Fibroblast of villous mesenchyme (primary cell): ENCODE measurements around the gene RBM43. TPM values are rescaled to one million over a fixed set of nuclear protein-coding genes. Genes with fewer than 3 reads are reported as not detected.
"Not testable (repeated sequence)": the region's sequence is repeated elsewhere in the genome, so short reads cannot be mapped to it uniquely, and the experiment has no call there.

ENCODE experiments used
- DNase-seq: peaks from one replicate; pipeline ENCODE4 v3.0.0-alpha.2; 2010; ENCODE audit warnings: low read depth
- H3K4me3 ChIP-seq: 2 replicates; pipeline ENCODE4 v1.5.1; 2011; ENCODE audit warnings: low read depth, mild to moderate bottlenecking, low read length
- total RNA-seq: library from RNA; depleted of rRNA; stranded (reverse); fragments of >200 nt; gene quantifications from 2 replicates; pipeline ENCODE4 v1.2.3, GENCODE V29; 2012
- TF ChIP-seq, protein P1 (sequence below): IDR thresholded peaks from 2 replicates; pipeline ENCODE4 v1.5.1; 2012; ENCODE audit warnings: low read depth, mild to moderate bottlenecking, low read length; ENCODE audit not compliant: insufficient read depth

RBM43 gene
- total RNA-seq, 1 donor, result 4.7 TPM

DNA sequence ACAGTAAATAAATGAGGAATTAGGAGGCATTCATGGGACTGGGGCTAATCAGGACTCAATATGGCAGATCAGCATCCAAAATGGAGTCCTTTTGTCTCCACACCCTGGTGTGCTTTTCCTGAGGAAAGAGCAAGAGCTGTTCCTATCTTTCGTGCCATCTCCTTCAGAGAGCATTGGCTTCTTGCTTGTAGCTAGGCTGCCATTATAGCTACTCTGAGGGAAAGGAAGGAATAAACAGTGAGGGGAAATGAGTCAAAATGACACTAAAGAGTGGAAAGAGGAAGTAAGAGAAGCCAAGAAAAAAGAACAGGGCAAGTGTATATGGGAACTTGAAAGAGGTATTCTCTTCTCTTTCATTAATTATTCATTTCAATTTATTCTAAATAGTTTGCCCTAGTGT, 36.2 kb upstream of the RBM43 start:
- DNase-seq, result no peak
- TF ChIP-seq, protein P1, sequence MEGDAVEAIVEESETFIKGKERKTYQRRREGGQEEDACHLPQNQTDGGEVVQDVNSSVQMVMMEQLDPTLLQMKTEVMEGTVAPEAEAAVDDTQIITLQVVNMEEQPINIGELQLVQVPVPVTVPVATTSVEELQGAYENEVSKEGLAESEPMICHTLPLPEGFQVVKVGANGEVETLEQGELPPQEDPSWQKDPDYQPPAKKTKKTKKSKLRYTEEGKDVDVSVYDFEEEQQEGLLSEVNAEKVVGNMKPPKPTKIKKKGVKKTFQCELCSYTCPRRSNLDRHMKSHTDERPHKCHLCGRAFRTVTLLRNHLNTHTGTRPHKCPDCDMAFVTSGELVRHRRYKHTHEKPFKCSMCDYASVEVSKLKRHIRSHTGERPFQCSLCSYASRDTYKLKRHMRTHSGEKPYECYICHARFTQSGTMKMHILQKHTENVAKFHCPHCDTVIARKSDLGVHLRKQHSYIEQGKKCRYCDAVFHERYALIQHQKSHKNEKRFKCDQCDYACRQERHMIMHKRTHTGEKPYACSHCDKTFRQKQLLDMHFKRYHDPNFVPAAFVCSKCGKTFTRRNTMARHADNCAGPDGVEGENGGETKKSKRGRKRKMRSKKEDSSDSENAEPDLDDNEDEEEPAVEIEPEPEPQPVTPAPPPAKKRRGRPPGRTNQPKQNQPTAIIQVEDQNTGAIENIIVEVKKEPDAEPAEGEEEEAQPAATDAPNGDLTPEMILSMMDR, result no peak
- H3K4me3 ChIP-seq, result no peak overlapping the region

DNA sequence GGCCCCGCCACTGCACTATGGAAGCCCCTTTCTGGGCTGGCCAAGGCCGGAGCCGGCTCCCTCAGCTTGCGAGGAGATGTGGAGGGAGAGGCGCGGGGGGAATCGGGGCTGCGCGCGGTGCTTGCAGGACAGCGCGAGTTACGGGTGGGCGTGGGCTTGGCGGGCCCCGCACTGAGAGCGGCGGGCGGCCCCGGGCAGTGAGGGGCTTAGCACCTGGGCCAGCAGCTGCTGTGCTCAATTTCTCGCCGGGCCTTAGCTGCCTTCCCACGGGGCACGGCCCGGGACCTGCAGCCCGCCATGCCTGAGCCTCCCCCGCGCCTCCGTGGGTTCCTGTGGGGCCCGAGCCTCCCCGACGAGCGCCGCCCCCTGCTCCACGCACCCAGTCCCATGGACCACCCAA, 34.3 kb upstream of the RBM43 start:
- DNase-seq, H3K4me3 ChIP-seq: not testable (repeated sequence)

DNA sequence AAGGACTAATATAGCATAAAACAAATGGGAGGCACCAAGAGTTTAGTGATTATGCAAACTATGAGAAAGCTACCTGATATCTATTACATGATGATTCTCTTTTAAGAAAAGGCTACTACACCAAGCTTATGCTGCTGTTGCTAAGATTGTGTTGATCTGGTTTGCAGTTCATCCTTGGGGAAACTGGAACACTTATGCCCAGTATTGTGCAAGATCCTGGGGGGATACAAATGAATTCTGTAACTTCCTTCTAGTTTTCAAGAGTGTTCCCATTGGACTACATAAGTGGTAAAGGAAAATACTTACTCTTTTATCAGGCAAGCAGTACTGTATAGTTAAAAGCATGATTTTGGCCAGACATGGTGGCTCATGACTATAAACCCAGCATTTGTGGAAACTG, 30.9 kb upstream of the RBM43 start:
- no peak for DNase-seq
- H3K4me3 ChIP-seq, result no peak overlapping the region
- TF ChIP-seq, protein P1, result no peak

DNA sequence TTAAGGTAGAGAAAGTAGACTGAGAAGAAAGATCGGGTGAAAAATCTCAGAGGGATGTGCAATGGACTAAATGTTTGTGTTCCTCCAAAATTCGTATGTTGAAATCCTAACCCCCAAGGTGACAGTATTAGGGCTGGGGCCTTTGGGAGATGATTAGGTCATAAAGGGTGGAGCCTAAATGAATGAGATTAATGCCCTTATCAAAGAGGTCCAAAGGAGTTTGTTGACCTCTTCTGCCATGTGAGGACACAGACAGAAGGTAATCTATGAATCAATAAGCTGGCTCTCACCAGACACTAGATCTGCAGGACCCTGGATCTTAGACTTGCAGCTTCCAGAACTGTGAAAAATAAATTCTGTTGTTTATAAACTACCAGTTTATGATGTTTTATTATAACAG, 30.5 kb upstream of the RBM43 start:
- no peak for DNase-seq
- TF ChIP-seq, protein P1, result no peak
- no peak overlapping the region for H3K4me3 ChIP-seq

DNA sequence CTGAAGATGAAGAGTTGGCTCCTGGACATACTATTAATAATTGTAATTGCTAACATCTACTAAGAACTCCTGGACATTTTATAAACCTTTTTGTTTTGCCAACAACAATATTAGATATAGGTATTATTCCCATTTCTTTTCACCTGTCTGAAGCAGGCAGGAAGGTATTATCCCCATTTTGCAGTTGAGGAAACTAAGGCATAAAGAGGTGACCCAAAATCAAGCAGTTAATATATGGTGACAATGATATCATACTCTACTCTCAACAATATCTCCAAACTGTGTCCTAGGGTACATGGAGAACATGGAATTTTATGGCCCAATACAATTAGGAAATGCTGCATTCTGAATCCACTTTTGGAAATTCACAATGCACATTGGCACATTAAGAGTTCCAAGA, 29.6 kb upstream of the RBM43 start:
- TF ChIP-seq, protein P1, result no peak
- no peak for DNase-seq
- H3K4me3 ChIP-seq, result no peak overlapping the region

DNA sequence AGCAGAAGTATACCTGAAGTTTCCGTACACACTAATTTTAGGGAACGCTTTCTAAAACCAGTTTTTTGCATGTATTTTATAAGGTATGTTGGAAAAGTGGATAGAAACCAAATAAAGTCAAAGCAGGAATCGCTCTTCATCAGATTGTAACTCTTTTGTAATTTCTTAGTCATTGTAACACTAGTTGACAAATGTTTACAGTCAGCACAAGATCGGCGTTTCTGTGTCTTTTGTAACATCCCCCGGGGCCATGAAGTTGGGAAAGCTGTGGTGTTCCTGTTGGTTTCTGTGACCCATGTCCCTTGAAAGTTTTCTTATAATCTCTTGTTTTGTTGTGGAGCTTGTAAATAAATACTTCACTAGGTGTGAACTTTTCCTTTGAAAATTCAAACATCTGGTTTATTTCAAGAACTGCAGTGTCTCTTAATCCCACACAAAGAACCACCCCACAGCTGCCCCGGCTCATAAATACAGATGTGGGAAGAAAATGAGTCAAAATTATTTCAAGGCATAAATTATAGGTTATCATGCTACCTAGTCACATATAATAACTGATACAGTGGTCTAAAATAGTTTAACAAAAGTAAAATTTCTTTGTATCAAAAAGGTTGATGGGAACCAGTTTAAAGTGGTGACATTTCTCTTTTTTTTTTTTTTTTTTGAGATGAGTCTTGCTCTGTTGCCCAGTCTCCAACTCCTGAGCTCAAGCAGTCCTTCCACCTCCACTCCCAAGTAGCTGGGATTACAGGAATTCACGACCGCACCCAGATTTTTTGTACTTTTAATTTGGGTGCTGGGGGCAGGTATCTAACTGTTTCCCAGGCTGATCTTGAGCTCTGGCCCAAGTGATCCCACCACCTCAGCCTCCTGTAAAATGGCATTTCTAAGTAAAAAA, 28.6 kb upstream of the RBM43 start:
- DNase-seq, result peak; percentile 91
- TF ChIP-seq, protein P1, result no peak
- peak overlapping the region; percentile 65 for H3K4me3 ChIP-seq

DNA sequence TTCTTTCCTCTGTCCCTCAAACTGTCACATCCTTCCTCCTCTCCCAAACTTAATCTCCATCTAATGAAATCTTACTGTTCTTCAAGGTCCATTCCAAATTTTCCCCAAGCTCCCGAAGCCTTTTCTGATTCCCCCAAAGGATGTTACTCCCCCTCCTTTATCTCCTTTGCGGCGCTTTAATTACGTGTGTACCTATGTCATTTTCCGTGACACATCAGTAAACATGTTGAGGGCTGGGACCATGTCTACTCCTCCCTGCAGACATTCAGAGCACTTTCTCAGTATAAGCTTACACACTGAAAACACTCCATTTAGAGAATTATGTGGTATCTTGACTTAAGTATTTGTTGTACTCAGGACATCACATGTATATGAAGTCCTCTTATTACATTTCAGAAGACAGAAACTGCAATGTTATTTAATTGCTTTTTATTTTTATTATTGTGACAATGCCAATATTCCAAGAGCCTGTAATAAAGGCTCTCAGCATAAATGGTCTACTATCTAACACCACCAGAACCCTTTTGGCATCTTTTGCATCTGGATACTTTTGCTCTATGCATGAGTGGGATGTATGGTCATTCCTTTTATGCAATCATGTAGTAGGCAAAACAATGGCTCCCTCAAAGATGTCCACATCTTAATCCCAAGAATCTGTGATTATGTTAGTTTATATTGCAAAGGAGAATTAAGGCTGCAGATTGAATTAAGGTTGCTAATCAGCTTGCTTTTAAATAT, 26.0 kb upstream of the RBM43 start:
- DNase-seq, result no peak
- H3K4me3 ChIP-seq, result peak overlapping the region; percentile 65

More for the DNA sequence above, 26.0 kb upstream of the RBM43 start:
- TF ChIP-seq, protein P1, result no peak
